Pancreas (tissue), 10 donors: Measurements from ENCODE around the gene CCL15. TPM values are rescaled to one million over a fixed set of nuclear protein-coding genes. Genes with fewer than 3 reads are reported as not detected.

ENCODE experiments used
- ATAC-seq, 4 donors: fragments of 200-7000 bp; cut with Tn5 transposase; one replicate each; pipeline versions ENCODE4 v1.8.0 to v1.9.1; 2020; ENCODE audit warnings: mild to moderate bottlenecking in 4 of 4, moderate library complexity in 4 of 4
- DNase-seq, 6 donors: peaks; one replicate each; pipeline ENCODE4 v3.0.0-alpha.2; 2020
- FAIRE-seq: peaks from 2 replicates; lab custom pipeline; 2012; peaks lifted over from hg19 to GRCh38; lab: Jason Lieb, UNC
- H3K27ac ChIP-seq, 4 donors: fragments of 200-600 bp; sonication (generic); 1 replicate in 3 of 4; 2 replicates in 1 of 4; pipeline versions ENCODE4 v1.5.0 to v1.8.0; 2020
- H3K27me3 ChIP-seq, 4 donors: fragments of 200-600 bp; one replicate each; pipeline ENCODE4 v1.8.0; 2021
- H3K36me3 ChIP-seq, 3 donors: fragments of 200-600 bp; sonication (generic) in 1 of 3; one replicate each; pipeline versions ENCODE4 v1.5.0 to v1.8.0; 2020 to 2021
- H3K4me1 ChIP-seq, 3 donors: fragments of 200-600 bp; one replicate each; pipeline ENCODE4 v1.8.0; 2021
- H3K4me3 ChIP-seq, 4 donors: fragments of 200-600 bp; sonication (generic) in 2 of 4; one replicate each; pipeline versions ENCODE4 v1.5.0 to v1.8.0; 2020 to 2021
- H3K9me3 ChIP-seq, 4 donors: fragments of 200-600 bp; one replicate each; pipeline ENCODE4 v1.8.0; 2021
- CTCF ChIP-seq, 4 donors: fragments of 200-600 bp; sonication (generic) in 3 of 4; IDR thresholded peaks; one replicate each; pipeline versions ENCODE4 v1.5.0 to v1.8.0; 2021; ENCODE audit warnings: antibody characterized with exemption in 4 of 4
- WGBS, 2 donors: extraction: QIAGEN DNeasy Blood & Tissue Kit; methylation state at CpG; one replicate each; pipeline ENCODE4 v1.1.7; 2013; 5-methylcytosine and 5-hydroxymethylcytosine counted together
- intact Hi-C, 3 donors: fragments of 100-400 bp; cut with DNase I; formaldehyde crosslinking; loops; one replicate each; pipeline versions ENCODE4 v1.11.1 to v1.14.2; 2022
- polyA plus RNA-seq, 2 donors: library from polyadenylated mRNA; stranded (reverse); fragments of 200-250 nt; gene quantifications; one replicate each; pipeline ENCODE4 v1.2.3, GENCODE V29; 2013
- total RNA-seq, 6 donors: library from RNA; stranded (reverse); fragmentation: NEBNext Ultra II Directional in 4 of 6; extraction: Animal tissue kit (Norgen Biotek cat#: 25700) in 4 of 6; gene quantifications; one replicate each; pipeline versions ENCODE4 v1.2.1 to v1.2.4, GENCODE V29; 2021 to 2023
- donor health status: healthy with polysubstance abuse.
- donor health status: DM: no; HTN: no; CAD: no; lungs with moderate emphysema.
- donor health status: DM: no; HTN: no; CAD: no.
- donor health status: control.
- donor health status: control.
- donor health status: Bipolar disorder and iron deficiency.
- donor health status: DM: yes; HTN: yes; CAD: no.
- donor health status: DM: no; HTN: no; CAD: no.
- donor health status: DM: no; HTN: no; CAD: no.
- donor health status: DM: yes; HTN: yes; CAD: no.

CCL15 gene
- total and polyA plus RNA-seq, 8 donors = 0.32 to 0.59 (median 0.44) TPM; not detected in 4

DNA sequence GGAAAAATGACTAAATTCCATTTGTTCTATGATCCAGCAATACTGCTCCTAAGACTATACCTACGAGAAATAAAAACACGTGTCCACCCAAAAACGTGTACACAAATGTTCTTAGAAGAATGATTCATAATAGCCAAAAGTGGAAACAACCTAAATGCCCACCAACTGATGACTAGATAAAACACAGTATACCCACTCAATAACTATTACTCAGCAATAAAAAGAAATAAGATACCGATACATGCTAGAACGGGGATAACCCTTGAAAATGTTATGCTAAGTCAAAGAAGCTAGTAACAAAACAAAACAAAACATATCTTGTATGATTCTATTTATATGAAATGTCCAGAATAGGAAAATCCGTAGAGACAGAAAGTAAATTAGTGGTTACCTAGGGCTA, 37.7 kb downstream of the CCL15 start:
- FAIRE-seq (no peak), DNase-seq (no peak), ATAC-seq (no peak)
- no peak for TF ChIP-seq CTCF (IDR thresholded peaks at IDR 0.05)
- Histone ChIP-seq H3K4me3 (no peak overlapping the region), H3K4me1 (no peaks in the 10 kb centered on the region), H3K27ac (no peak overlapping the region), H3K9me3 (no peaks in the 10 kb centered on the region), H3K36me3 (no peaks in the 10 kb centered on the region), H3K27me3 (peaks cover 0 to 4% (median 0%) of the 10 kb centered on the region in 4 donors)
- intact Hi-C loops = no loop called here
- 60 to 72% methylated on average over 6 of the region's 6 CpGs for WGBS, 2 donors

GRCh38 chr17:35953720-35954119, 47.6 kb downstream of the CCL15 start:
- Histone ChIP-seq H3K4me1 (no peaks in the 10 kb centered on the region), H3K4me3 (no peak overlapping the region), H3K9me3 (no peaks in the 10 kb centered on the region), H3K27me3 (no peaks in the 10 kb centered on the region), H3K27ac (no peak overlapping the region), H3K36me3 (no peaks in the 10 kb centered on the region)
- no peak for TF ChIP-seq CTCF (IDR thresholded peaks at IDR 0.05)
- WGBS, 2 donors = 33 to 43% methylated on average over 7 of the region's 7 CpGs
- no peak for ATAC-seq
- intact Hi-C loops = no loop called here
- FAIRE-seq = no peak
- DNase-seq = no peak

DNA sequence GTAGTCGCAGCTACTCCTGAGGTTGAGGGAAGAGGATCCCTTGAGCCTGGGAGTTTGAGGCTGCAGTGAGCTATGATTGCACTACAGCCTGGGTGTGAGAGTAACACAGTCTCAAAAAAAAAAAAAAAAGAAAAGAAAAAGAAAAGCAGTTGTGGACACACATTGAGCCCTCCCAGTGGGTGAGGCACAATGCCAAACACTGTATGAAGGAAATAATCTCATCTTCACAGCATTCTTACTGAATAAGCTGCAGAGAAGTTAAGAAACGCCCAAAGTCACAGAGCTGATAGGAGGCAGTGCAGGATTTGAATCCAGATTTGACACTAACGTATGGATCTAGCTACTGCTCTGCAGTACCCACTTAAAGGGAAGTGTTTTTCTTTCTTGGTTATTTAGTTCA, 52.0 kb downstream of the CCL15 start:
- no peak overlapping the region for H3K27ac ChIP-seq
- WGBS, 2 donors = 57 to 70% methylated on average over 3 of the region's 3 CpGs

DNA sequence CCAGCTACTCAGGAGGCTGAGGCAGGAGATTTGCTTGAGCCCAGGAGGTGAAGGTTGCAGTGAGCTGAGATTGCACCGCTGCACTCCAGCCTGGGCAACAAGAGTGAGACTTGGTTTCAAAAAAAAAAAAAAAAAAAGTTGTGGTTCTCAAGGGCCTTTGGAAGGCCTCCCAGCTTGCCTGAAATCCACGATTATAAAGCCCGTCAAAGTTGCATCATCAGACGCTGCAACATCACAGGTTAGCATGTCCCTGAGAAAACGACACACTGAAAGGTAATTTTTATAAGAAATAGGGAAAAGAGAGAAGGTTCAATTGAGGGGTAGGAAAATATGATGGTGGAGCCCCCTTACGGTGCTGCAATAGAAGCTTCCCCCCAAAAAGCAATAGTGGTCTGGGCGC, 53.3 kb downstream of the CCL15 start:
- no peak for ATAC-seq
- Histone ChIP-seq H3K4me1 (no peaks in the 10 kb centered on the region), H3K27ac (no peak overlapping the region), H3K27me3 (no peaks in the 10 kb centered on the region), H3K36me3 (no peaks in the 10 kb centered on the region), H3K4me3 (no peak overlapping the region), H3K9me3 (no peaks in the 10 kb centered on the region)
- intact Hi-C loops = no loop called here
- WGBS, 2 donors = 81 to 87% methylated on average over 7 of the region's 7 CpGs
- no peak for TF ChIP-seq CTCF (IDR thresholded peaks at IDR 0.05)
- DNase-seq = no peak
- no peak for FAIRE-seq

More for the DNA sequence above, 52.0 kb downstream of the CCL15 start:
- intact Hi-C loops = no loop called here
- ATAC-seq = no peak
- no peaks in the 10 kb centered on the region for H3K9me3 ChIP-seq
- H3K27me3 ChIP-seq = no peaks in the 10 kb centered on the region
- no peak for TF ChIP-seq CTCF (IDR thresholded peaks at IDR 0.05)
- no peak for FAIRE-seq
- DNase-seq = no peak
- no peak overlapping the region for H3K4me3 ChIP-seq
- no peaks in the 10 kb centered on the region for H3K4me1 ChIP-seq
- H3K36me3 ChIP-seq = no peaks in the 10 kb centered on the region

Other genes starting within 250 kb of the CCL15 start
- under 1 TPM; 0.03 to 0.15 (median 0.07) TPM for gene GAS2L2, start 248.3 kb downstream of the CCL15 start, total RNA-seq
- gene GAS2L2, start 248.3 kb downstream of the CCL15 start, polyA plus RNA-seq = under 1 TPM in 1 of 2 donors, not detected in 1; 0.33 TPM
- gene C17orf50, start 240.7 kb downstream of the CCL15 start, total RNA-seq = under 1 TPM in 2 of 6 donors, not detected in 4; 0.17 to 0.28 TPM
- under 1 TPM in 1 of 2 donors, not detected in 1; 0.12 TPM for gene C17orf50, start 240.7 kb downstream of the CCL15 start, polyA plus RNA-seq
- 1 to 10 TPM in 2 of 6 donors, under 1 TPM in 4; 0.20 to 2.5 (median 0.78) TPM for gene MMP28, start 205.9 kb downstream of the CCL15 start, total RNA-seq
- gene MMP28, start 205.9 kb downstream of the CCL15 start, polyA plus RNA-seq = 1 to 10 TPM; 3.0 to 3.8 TPM
- gene TAF15, start 192.1 kb downstream of the CCL15 start, total RNA-seq = 10 to 100 TPM; 62.9 to 85.2 (median 69.0) TPM
- 10 to 100 TPM; 73.5 to 88.1 TPM for gene TAF15, start 192.1 kb downstream of the CCL15 start, polyA plus RNA-seq
- gene HEATR9, start 132.7 kb downstream of the CCL15 start, total RNA-seq = not detected
- gene HEATR9, start 132.7 kb downstream of the CCL15 start, polyA plus RNA-seq = not detected
- 1 to 10 TPM in 4 of 6 donors, under 1 TPM in 2; 0.47 to 3.5 (median 2.0) TPM for gene CCL5, start 121.2 kb downstream of the CCL15 start, total RNA-seq
- gene CCL5, start 121.2 kb downstream of the CCL15 start, polyA plus RNA-seq = 1 to 10 TPM; 1.5 to 2.1 TPM
- gene RDM1, start 70.8 kb downstream of the CCL15 start, total RNA-seq = under 1 TPM in 1 of 6 donors, not detected in 5; 0.31 TPM
- not detected for gene RDM1, start 70.8 kb downstream of the CCL15 start, polyA plus RNA-seq
- not detected for gene LYZL6, start 57.8 kb downstream of the CCL15 start, total RNA-seq
- not detected for gene LYZL6, start 57.8 kb downstream of the CCL15 start, polyA plus RNA-seq
- not detected for gene CCL16, start 20.1 kb downstream of the CCL15 start, total RNA-seq
- gene CCL16, start 20.1 kb downstream of the CCL15 start, polyA plus RNA-seq = under 1 TPM; 0.14 to 0.30 TPM
- 10 to 100 TPM in 1 of 6 donors, 1 to 10 TPM in 5; 1.9 to 11.5 (median 5.0) TPM for gene CCL14, start 14.8 kb downstream of the CCL15 start, total RNA-seq
- gene CCL14, start 14.8 kb downstream of the CCL15 start, polyA plus RNA-seq = 10 to 100 TPM in 1 of 2 donors, 1 to 10 TPM in 1; 5.7 to 53.7 TPM
- gene CCL23, start 16.4 kb upstream of the CCL15 start, total RNA-seq = 1 to 10 TPM in 2 of 6 donors, under 1 TPM in 2, not detected in 2; 0.39 to 2.2 (median 0.93) TPM
- gene CCL23, start 16.4 kb upstream of the CCL15 start, polyA plus RNA-seq = under 1 TPM; 0.46 to 0.70 TPM
- 1 to 10 TPM in 2 of 6 donors, under 1 TPM in 2, not detected in 2; 0.13 to 1.5 (median 1.1) TPM for gene CCL18, start 62.7 kb upstream of the CCL15 start, total RNA-seq
- gene CCL18, start 62.7 kb upstream of the CCL15 start, polyA plus RNA-seq = not detected
- 1 to 10 TPM in 4 of 6 donors, under 1 TPM in 2; 0.28 to 3.5 (median 1.2) TPM for gene CCL3, start 88.6 kb upstream of the CCL15 start, total RNA-seq
- under 1 TPM; 0.56 to 0.76 TPM for gene CCL3, start 88.6 kb upstream of the CCL15 start, polyA plus RNA-seq
- 1 to 10 TPM in 4 of 6 donors, under 1 TPM in 2; 0.28 to 2.0 (median 1.5) TPM for gene CCL4, start 102.3 kb upstream of the CCL15 start, total RNA-seq
- gene CCL4, start 102.3 kb upstream of the CCL15 start, polyA plus RNA-seq = under 1 TPM; 0.47 to 0.99 TPM
- 1 to 10 TPM; 2.2 to 5.7 (median 3.4) TPM for gene TBC1D3B, start 175.1 kb upstream of the CCL15 start, total RNA-seq
- 1 to 10 TPM; 3.9 to 4.5 TPM for gene TBC1D3B, start 175.1 kb upstream of the CCL15 start, polyA plus RNA-seq
- gene CCL3L1, start 195.2 kb upstream of the CCL15 start, total RNA-seq = under 1 TPM in 3 of 6 donors, not detected in 3; 0.32 to 0.44 (median 0.43) TPM
- under 1 TPM in 1 of 2 donors, not detected in 1; 0.38 TPM for gene CCL3L1, start 195.2 kb upstream of the CCL15 start, polyA plus RNA-seq
- gene CCL4L2, start 209.5 kb upstream of the CCL15 start, total RNA-seq = under 1 TPM in 2 of 6 donors, not detected in 4; 0.76 to 0.90 TPM
- gene CCL4L2, start 209.5 kb upstream of the CCL15 start, polyA plus RNA-seq = under 1 TPM in 1 of 2 donors, not detected in 1; 0.16 TPM